GM23338 (cell line): ENCODE measurements around the gene MARK2. TPM values are rescaled to one million over a fixed set of nuclear protein-coding genes. Genes with fewer than 3 reads are reported as not detected.

Source experiments
- ATAC-seq: fragments of 200-7000 bp; cut with Tn5 transposase; 3 replicates; pipeline ENCODE4 v1.9.1; 2020
- DNase-seq: peaks from one replicate; pipeline ENCODE4 v3.0.0-alpha.2; 2015; ENCODE audit warnings: low spot score
- H2AFZ ChIP-seq: fragments of 200-600 bp; sonication (generic); 2 replicates; pipeline ENCODE4 v1.8.0; 2016; ENCODE audit warnings: antibody characterized with exemption, mild to moderate bottlenecking, moderate library complexity
- H3F3A ChIP-seq: fragments of 200-600 bp; sonication (generic); replicated peaks from 2 replicates; pipeline ENCODE4 v1.8.0; 2017; ENCODE audit warnings: antibody characterized with exemption, mixed run types, low read depth
- H3K27ac ChIP-seq: fragments of 200-600 bp; sonication (generic); 2 replicates; pipeline ENCODE4 v1.6.1; 2016; ENCODE audit warnings: low read depth
- H3K27me3 ChIP-seq: fragments of 200-600 bp; sonication (generic); 2 replicates; pipeline ENCODE4 v1.8.0; 2016; ENCODE audit warnings: mild to moderate bottlenecking, mixed run types, moderate library complexity; ENCODE audit not compliant: insufficient read depth
- H3K36me3 ChIP-seq: fragments of 200-600 bp; sonication (generic); 2 replicates; pipeline ENCODE4 v1.8.0; 2016; ENCODE audit warnings: mild to moderate bottlenecking; ENCODE audit not compliant: insufficient read depth
- H3K4me1 ChIP-seq: fragments of 200-600 bp; sonication (generic); 2 replicates; pipeline ENCODE4 v1.8.0; 2016; ENCODE audit warnings: mild to moderate bottlenecking, moderate library complexity; ENCODE audit not compliant: insufficient read depth
- H3K4me2 ChIP-seq: fragments of 200-600 bp; sonication (generic); 2 replicates; pipeline ENCODE4 v1.7.1; 2017; ENCODE audit warnings: mixed run types
- H3K4me3 ChIP-seq: fragments of 200-600 bp; sonication (generic); 2 replicates; pipeline ENCODE4 v1.6.1; 2016; ENCODE audit warnings: mixed run types
- H3K79me2 ChIP-seq: fragments of 200-600 bp; sonication (generic); replicated peaks from 2 replicates; pipeline ENCODE4 v1.8.0; 2017; ENCODE audit warnings: mild to moderate bottlenecking; ENCODE audit not compliant: insufficient read depth
- H3K9me2 ChIP-seq: fragments of 200-600 bp; sonication (generic); 2 replicates; pipeline ENCODE4 v1.8.0; 2017; ENCODE audit not compliant: insufficient read depth
- H4K20me1 ChIP-seq: fragments of 200-600 bp; sonication (generic); replicated peaks from 2 replicates; pipeline ENCODE4 v1.8.0; 2017; ENCODE audit warnings: mild to moderate bottlenecking; ENCODE audit not compliant: insufficient read depth
- H3K27ac Mint-ChIP-seq: 2 replicates; pipeline ENCODE4 v1.8.0; 2020; ENCODE audit warnings: inconsistent platforms, mild to moderate bottlenecking, moderate library complexity, mixed read lengths
- H3K27me3 Mint-ChIP-seq: 3 replicates; pipeline ENCODE4 v1.8.0; 2022; ENCODE audit warnings: low read depth, mild to moderate bottlenecking, moderate library complexity, mixed read lengths, inconsistent platforms; ENCODE audit not compliant: insufficient read depth, poor library complexity
- H3K36me3 Mint-ChIP-seq: 3 replicates; pipeline ENCODE4 v1.8.0; 2021; ENCODE audit warnings: low read depth, mild to moderate bottlenecking, inconsistent platforms, moderate library complexity, mixed read lengths
- H3K4me1 Mint-ChIP-seq: 3 replicates; pipeline ENCODE4 v1.8.0; 2020; ENCODE audit warnings: mild to moderate bottlenecking, inconsistent platforms, mixed read lengths
- H3K4me3 Mint-ChIP-seq: 3 replicates; pipeline ENCODE4 v1.8.0; 2021; ENCODE audit warnings: moderate library complexity, mild to moderate bottlenecking, inconsistent platforms, mixed read lengths
- H3K9me3 Mint-ChIP-seq: 3 replicates; pipeline ENCODE4 v1.8.0; 2020; ENCODE audit warnings: moderate library complexity, mild to moderate bottlenecking, inconsistent platforms, mixed read lengths
- CREB1 ChIP-seq: fragments of 250-450 bp; sonication (Bioruptor Pico); IDR thresholded peaks from 2 replicates; pipeline ENCODE4 v1.5.0; 2020; ENCODE audit warnings: low read depth, mild to moderate bottlenecking, moderate library complexity
- ETS1 ChIP-seq: IDR thresholded peaks from 2 replicates; pipeline ENCODE4 v1.6.1; 2016; ENCODE audit warnings: antibody characterized with exemption
- EZH2phosphoT487 ChIP-seq: fragments of 200-600 bp; sonication (generic); IDR thresholded peaks from one replicate; pipeline ENCODE4 v1.8.1; 2018; ENCODE audit warnings: antibody characterized with exemption; ENCODE audit not compliant: unreplicated experiment
- STAT1 ChIP-seq: IDR thresholded peaks from one replicate; pipeline ENCODE4 v1.6.1; 2016; ENCODE audit warnings: antibody characterized with exemption; ENCODE audit not compliant: unreplicated experiment
- ZNF114 ChIP-seq: fragments of 250-450 bp; sonication (Bioruptor Pico); IDR thresholded peaks from 2 replicates; pipeline ENCODE4 v1.5.0; 2020; ENCODE audit warnings: mild to moderate bottlenecking, moderate library complexity
- ZNF331 ChIP-seq: fragments of 250-450 bp; sonication (Bioruptor Pico); IDR thresholded peaks from 2 replicates; pipeline ENCODE4 v1.5.0; 2020; ENCODE audit warnings: low read depth, mild to moderate bottlenecking, moderate library complexity
- polyA plus RNA-seq: library from polyadenylated mRNA; unstranded; fragments of >200 nt; fragmentation: Nextera tagmentation; extraction: Ambion mirVana; gene quantifications from 2 replicates; pipeline ENCODE4 v1.2.1, GENCODE V29; 2016
- total RNA-seq: library from RNA; depleted of rRNA; stranded (reverse); fragments of >200 nt; shearing (Covaris generic); gene quantifications from 2 replicates; pipeline ENCODE4 v1.2.3, GENCODE V29; 2014
- TF ChIP-seq, protein P1 (sequence below): fragments of 250-450 bp; sonication (Bioruptor Pico); IDR thresholded peaks from 2 replicates; pipeline ENCODE4 v1.5.0; 2020; ENCODE audit warnings: mild to moderate bottlenecking, moderate library complexity
- TF ChIP-seq, protein P2 (sequence below): IDR thresholded peaks from one replicate; pipeline ENCODE4 v1.6.1; 2018; ENCODE audit warnings: antibody characterized with exemption; ENCODE audit not compliant: unreplicated experiment

Gene MARK2
- total and polyA plus RNA-seq, 2 experiments from 2014 or later, result 18.7 to 42.6 TPM

GRCh38 chr11:63818609-63819008, 20.3 kb upstream of the MARK2 start:
- peaks cover 18% of the 10 kb centered on the region for H3K4me1 Mint-ChIP-seq
- peaks cover 2% of the 10 kb centered on the region for H3K27me3 Mint-ChIP-seq
- H3K27ac Mint-ChIP-seq, result no peak overlapping the region
- H3K4me2 ChIP-seq, result no peak overlapping the region
- H3K4me1 ChIP-seq, result peaks cover 11% of the 10 kb centered on the region
- H3K4me3 ChIP-seq, result no peak overlapping the region
- H3K27ac ChIP-seq, result no peak overlapping the region
- no peak for TF ChIP-seq CREB1 (CRISPR knock-in tag)
- TF ChIP-seq STAT1, result no peak
- no peak for TF ChIP-seq EZH2phosphoT487
- TF ChIP-seq, protein P1, sequence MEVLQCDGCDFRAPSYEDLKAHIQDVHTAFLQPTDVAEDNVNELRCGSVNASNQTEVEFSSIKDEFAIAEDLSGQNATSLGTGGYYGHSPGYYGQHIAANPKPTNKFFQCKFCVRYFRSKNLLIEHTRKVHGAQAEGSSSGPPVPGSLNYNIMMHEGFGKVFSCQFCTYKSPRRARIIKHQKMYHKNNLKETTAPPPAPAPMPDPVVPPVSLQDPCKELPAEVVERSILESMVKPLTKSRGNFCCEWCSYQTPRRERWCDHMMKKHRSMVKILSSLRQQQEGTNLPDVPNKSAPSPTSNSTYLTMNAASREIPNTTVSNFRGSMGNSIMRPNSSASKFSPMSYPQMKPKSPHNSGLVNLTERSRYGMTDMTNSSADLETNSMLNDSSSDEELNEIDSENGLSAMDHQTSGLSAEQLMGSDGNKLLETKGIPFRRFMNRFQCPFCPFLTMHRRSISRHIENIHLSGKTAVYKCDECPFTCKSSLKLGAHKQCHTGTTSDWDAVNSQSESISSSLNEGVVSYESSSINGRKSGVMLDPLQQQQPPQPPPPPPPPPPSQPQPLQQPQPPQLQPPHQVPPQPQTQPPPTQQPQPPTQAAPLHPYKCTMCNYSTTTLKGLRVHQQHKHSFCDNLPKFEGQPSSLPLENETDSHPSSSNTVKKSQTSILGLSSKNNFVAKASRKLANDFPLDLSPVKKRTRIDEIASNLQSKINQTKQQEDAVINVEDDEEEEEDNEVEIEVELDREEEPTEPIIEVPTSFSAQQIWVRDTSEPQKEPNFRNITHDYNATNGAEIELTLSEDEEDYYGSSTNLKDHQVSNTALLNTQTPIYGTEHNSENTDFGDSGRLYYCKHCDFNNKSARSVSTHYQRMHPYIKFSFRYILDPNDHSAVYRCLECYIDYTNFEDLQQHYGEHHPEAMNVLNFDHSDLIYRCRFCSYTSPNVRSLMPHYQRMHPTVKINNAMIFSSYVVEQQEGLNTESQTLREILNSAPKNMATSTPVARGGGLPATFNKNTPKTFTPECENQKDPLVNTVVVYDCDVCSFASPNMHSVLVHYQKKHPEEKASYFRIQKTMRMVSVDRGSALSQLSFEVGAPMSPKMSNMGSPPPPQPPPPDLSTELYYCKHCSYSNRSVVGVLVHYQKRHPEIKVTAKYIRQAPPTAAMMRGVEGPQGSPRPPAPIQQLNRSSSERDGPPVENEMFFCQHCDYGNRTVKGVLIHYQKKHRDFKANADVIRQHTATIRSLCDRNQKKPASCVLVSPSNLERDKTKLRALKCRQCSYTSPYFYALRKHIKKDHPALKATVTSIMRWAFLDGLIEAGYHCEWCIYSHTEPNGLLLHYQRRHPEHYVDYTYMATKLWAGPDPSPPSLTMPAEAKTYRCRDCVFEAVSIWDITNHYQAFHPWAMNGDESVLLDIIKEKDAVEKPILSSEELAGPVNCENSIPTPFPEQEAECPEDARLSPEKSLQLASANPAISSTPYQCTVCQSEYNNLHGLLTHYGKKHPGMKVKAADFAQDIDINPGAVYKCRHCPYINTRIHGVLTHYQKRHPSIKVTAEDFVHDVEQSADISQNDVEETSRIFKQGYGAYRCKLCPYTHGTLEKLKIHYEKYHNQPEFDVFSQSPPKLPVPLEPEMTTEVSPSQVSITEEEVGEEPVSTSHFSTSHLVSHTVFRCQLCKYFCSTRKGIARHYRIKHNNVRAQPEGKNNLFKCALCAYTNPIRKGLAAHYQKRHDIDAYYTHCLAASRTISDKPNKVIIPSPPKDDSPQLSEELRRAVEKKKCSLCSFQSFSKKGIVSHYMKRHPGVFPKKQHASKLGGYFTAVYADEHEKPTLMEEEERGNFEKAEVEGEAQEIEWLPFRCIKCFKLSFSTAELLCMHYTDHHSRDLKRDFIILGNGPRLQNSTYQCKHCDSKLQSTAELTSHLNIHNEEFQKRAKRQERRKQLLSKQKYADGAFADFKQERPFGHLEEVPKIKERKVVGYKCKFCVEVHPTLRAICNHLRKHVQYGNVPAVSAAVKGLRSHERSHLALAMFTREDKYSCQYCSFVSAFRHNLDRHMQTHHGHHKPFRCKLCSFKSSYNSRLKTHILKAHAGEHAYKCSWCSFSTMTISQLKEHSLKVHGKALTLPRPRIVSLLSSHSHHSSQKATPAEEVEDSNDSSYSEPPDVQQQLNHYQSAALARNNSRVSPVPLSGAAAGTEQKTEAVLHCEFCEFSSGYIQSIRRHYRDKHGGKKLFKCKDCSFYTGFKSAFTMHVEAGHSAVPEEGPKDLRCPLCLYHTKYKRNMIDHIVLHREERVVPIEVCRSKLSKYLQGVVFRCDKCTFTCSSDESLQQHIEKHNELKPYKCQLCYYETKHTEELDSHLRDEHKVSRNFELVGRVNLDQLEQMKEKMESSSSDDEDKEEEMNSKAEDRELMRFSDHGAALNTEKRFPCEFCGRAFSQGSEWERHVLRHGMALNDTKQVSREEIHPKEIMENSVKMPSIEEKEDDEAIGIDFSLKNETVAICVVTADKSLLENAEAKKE (CRISPR knock-in tag), result no peak
- TF ChIP-seq ZNF331, result no peak
- TF ChIP-seq, protein P2, sequence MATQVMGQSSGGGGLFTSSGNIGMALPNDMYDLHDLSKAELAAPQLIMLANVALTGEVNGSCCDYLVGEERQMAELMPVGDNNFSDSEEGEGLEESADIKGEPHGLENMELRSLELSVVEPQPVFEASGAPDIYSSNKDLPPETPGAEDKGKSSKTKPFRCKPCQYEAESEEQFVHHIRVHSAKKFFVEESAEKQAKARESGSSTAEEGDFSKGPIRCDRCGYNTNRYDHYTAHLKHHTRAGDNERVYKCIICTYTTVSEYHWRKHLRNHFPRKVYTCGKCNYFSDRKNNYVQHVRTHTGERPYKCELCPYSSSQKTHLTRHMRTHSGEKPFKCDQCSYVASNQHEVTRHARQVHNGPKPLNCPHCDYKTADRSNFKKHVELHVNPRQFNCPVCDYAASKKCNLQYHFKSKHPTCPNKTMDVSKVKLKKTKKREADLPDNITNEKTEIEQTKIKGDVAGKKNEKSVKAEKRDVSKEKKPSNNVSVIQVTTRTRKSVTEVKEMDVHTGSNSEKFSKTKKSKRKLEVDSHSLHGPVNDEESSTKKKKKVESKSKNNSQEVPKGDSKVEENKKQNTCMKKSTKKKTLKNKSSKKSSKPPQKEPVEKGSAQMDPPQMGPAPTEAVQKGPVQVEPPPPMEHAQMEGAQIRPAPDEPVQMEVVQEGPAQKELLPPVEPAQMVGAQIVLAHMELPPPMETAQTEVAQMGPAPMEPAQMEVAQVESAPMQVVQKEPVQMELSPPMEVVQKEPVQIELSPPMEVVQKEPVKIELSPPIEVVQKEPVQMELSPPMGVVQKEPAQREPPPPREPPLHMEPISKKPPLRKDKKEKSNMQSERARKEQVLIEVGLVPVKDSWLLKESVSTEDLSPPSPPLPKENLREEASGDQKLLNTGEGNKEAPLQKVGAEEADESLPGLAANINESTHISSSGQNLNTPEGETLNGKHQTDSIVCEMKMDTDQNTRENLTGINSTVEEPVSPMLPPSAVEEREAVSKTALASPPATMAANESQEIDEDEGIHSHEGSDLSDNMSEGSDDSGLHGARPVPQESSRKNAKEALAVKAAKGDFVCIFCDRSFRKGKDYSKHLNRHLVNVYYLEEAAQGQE, result no peak
- TF ChIP-seq ETS1, result no peak
- no peak for TF ChIP-seq ZNF114 (CRISPR knock-in tag)
- H3K79me2 ChIP-seq, result peaks cover 42% of the 10 kb centered on the region
- H3K27me3 ChIP-seq, result no peaks in the 10 kb centered on the region
- ATAC-seq (no peak), DNase-seq (no peak)
- peaks cover 50% of the 10 kb centered on the region for H4K20me1 ChIP-seq
- H3K36me3 ChIP-seq, result peaks cover 47% of the 10 kb centered on the region
- peaks cover 27% of the 10 kb centered on the region for H3F3A ChIP-seq
- no peaks in the 10 kb centered on the region for H3K9me2 ChIP-seq
- H3K4me3 Mint-ChIP-seq, result no peak overlapping the region
- peaks cover 92% of the 10 kb centered on the region for H3K36me3 Mint-ChIP-seq
- no peak overlapping the region for H2AFZ ChIP-seq
- no peaks in the 10 kb centered on the region; the same call in 2 of the 3 replicates for H3K9me3 Mint-ChIP-seq
